Transverse colon (tissue), 3 donors: ENCODE measurements around the gene C10orf90.

ENCODE experiments used
- EP300 ChIP-seq: sonication (generic); formaldehyde crosslinking; IDR thresholded peaks from one replicate; pipeline ENCODE4 v1.6.1; 2017; ENCODE audit warnings: antibody characterized with exemption, low read depth
- POLR2A ChIP-seq: fragments of 450-650 bp; IDR thresholded peaks from one replicate; pipeline ENCODE4 v1.6.1; 2016; ENCODE audit warnings: antibody characterized with exemption, mild to moderate bottlenecking, moderate library complexity
- TF ChIP-seq, protein P1 (sequence below), 5 experiments: fragments of 200-600 bp in 3 of 5; fragments of 450-650 bp in 2 of 5; sonication (generic) in 3 of 5; IDR thresholded peaks; 1 replicate in 2 of 5; 2 replicates in 3 of 5; pipeline ENCODE4 v1.5.1; 2016 to 2017; ENCODE audit warnings: antibody characterized with exemption in 5 of 5, inconsistent platforms in 3 of 5, mild to moderate bottlenecking in 2 of 5, moderate library complexity in 1 of 5

GRCh38 chr10:126670895-126671261 lies 385 bp upstream of the C10orf90 start:
- TF ChIP-seq, protein P1, sequence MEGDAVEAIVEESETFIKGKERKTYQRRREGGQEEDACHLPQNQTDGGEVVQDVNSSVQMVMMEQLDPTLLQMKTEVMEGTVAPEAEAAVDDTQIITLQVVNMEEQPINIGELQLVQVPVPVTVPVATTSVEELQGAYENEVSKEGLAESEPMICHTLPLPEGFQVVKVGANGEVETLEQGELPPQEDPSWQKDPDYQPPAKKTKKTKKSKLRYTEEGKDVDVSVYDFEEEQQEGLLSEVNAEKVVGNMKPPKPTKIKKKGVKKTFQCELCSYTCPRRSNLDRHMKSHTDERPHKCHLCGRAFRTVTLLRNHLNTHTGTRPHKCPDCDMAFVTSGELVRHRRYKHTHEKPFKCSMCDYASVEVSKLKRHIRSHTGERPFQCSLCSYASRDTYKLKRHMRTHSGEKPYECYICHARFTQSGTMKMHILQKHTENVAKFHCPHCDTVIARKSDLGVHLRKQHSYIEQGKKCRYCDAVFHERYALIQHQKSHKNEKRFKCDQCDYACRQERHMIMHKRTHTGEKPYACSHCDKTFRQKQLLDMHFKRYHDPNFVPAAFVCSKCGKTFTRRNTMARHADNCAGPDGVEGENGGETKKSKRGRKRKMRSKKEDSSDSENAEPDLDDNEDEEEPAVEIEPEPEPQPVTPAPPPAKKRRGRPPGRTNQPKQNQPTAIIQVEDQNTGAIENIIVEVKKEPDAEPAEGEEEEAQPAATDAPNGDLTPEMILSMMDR (IDR thresholded peaks at IDR 0.05), result no peak
- TF ChIP-seq POLR2A (no peak), EP300 (no peak)
